Hematopoietic multipotent progenitor cell (in vitro differentiated cells): ENCODE data around the gene TOM1. TPM values are rescaled to one million over a fixed set of nuclear protein-coding genes. Genes with fewer than 3 reads are reported as not detected.

Experiments used
- DNase-seq, 3 donors: peaks; one replicate each; pipeline ENCODE4 v3.0.0-alpha.2; 2011 to 2015; ENCODE audit warnings: low read depth in 2 of 3, low spot score in 2 of 3
- total RNA-seq: library from RNA; depleted of rRNA; stranded (reverse); fragments of >200 nt; gene quantifications from one replicate; pipeline ENCODE4 v1.2.3, GENCODE V29; 2012

TOM1 gene
- total RNA-seq, 1 donor = 53.3 TPM

DNA sequence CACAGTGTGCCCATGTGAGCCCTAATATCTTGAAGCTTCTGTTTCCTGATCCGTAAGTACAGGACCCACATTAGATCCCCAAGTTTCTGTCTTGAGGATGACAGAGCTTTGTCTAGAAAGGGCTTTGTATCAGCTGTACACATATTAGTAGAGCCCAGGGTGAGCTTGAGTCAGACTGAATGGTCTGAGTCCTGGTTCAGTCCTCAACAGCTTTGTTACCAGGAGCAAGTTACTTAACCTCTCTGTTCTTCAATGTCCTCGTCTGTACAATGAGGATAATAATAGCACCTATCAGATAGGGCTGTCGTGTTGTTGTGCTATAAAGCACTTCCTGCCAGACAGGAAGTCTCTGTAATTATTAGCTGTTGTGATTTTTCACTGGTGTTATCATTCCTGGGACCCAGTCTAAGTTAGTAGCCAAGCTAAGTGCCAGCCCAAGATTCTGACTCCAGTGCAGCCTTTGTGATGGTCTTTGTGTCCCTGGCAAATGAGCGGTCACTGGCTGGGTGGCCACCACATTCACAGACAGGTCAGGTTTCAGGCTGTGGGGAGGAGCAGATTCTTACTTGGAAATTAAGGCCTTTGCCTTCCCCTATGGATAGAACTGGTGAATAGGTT, 6.8 kb downstream of the TOM1 start:
- DNase-seq = no peak

DNA sequence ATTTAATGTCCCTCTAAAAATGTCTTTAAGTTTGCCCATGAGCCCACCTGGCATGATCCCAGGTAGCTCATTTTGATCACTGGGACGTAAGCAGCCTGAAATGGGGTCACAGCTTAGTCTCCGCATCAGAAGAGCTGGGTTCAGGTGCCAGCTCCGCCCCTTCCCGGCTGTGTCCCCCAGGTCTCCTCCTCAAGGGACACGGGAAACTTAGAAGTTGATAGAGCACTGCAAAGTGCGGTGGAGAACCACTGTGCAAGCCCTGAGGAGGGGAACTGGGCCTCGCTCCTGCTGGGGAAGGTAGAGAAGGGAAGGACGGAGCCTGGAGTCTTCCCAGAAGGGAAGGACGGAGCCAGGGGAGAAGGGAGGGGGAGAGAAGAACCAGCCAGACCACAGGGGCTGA, 7.7 kb downstream of the TOM1 start:
- no peak for DNase-seq

- DNase-seq = no peak
Measured at GRCh38 chr22:35307892-35308291, 8.2 kb downstream of the TOM1 start.

GRCh38 chr22:35308480-35309021, 8.9 kb downstream of the TOM1 start:
- peak in 2 of 3 donors; percentile 16 to 32 for DNase-seq

GRCh38 chr22:35310556-35311550, 11.2 kb downstream of the TOM1 start:
- DNase-seq = no peak

- DNase-seq = no peak
Measured at GRCh38 chr22:35311551-35311999, 11.9 kb downstream of the TOM1 start.

- peak in 1 of 3 donors; percentile 11 for DNase-seq
Measured at GRCh38 chr22:35312198-35313059, 12.7 kb downstream of the TOM1 start.

GRCh38 chr22:35313311-35314121, 13.8 kb downstream of the TOM1 start:
- DNase-seq = no peak

DNA sequence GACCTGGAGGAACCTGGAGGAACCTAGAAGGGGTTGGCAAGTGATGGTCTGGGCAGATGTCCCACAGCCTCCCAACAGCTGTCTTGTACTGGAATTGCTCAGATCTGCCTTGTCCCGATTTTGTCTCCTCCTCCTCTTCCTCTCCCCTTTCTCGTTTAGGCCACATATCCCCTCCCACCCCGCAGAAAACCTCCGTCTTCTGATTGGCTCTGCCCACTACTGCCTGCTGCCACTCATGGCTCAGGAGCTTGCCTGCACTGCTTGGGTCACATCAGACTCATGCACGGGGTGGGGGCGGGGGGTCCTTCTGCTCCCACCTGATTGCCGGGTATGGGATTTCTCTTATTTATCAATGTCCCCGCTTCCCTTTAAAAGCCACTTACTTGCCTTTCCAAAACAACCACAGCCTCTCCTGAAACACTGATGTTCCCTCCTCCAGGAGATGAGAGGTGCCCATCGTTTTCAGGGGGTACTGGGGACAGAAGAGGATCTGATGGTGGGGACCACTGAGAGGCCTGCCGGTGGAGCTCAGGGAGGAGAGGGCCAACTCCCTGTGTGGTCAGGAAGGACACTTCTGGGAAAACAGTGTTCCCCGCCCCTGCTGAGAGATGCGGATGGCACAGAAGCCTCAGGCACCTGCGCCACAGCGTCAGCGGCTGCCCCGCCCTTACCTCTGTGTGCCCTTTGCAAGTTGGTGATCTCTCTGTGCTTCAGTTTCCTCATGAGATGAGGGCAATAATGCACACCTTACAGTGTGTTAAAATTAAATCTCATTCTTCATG, 14.7 kb downstream of the TOM1 start:
- DNase-seq = no peak

DNA sequence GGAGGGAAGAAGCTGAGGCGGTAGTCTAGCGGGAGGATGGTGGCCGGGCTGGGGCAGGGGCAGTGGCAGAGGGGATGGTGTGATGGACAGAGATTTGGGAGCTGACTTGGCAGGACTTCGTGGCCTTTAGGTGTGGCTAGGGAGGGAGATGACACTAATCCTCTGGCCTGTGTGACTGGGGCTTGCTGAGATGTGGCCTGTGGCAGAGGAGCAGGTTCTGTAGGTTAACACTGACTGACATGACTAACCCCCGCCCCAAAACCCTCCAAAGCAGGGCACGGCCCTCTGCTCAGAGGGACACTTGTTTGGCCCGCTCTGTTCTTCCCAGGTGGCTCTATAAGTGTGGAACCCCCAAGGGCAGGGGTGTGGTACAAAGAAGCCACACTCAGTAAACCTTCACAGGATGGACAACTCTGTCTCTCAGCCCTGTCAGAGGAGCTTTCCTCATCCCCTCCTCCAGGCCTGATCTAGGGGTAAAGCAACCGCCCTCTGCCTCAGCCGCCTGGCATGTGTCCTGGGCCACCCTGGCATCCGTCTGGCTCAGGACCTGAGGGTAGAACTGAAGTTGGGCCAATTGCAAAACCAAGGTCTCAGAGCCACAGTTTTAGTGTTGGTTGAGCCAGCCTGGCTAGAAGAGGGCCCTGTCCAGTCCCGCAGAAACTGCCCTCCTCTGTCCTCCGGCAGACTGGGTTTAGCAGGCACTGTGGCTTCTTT, 15.6 kb downstream of the TOM1 start:
- no peak for DNase-seq

DNA sequence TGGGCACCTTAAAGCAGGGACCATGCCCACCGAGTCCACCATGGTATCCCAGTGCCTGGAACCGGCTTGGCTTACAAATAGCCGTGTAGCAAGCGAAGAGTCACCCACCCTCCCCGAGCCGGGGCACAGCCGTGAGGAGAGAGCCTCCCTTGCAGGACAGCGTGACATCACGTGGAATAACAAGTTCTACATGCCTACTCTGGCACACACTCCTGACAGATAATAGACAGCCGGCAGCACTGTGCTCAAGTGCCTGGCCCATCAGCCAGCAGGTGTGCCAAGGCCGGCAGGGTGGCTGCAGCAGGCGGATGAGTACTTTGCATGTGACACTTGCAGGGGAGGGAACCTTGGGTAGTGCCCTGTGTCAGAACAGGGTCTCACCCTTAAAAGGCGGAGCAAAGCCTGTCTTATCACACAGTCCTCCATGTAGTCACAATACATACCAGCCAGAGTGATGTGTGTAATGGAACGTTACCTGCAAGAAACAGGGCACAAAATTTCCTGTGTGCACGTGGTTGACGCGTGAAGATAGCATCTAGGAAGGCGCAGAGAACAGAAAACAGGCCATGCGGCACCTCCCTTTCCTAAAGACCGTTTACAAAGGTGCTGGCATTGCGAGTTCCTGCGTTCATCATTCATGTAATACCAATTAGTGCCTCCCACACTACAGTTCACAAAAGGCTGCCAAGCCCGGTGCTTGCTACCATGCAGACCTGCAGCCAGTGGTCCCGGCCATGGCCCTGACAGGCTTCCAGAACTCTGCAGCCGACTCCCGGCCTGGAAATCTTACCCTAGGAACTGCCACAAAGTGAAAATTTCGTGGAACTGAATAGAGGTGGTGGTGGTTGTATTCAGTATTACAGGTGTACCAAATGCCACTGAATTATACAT, 16.4 kb downstream of the TOM1 start:
- no peak for DNase-seq

DNA sequence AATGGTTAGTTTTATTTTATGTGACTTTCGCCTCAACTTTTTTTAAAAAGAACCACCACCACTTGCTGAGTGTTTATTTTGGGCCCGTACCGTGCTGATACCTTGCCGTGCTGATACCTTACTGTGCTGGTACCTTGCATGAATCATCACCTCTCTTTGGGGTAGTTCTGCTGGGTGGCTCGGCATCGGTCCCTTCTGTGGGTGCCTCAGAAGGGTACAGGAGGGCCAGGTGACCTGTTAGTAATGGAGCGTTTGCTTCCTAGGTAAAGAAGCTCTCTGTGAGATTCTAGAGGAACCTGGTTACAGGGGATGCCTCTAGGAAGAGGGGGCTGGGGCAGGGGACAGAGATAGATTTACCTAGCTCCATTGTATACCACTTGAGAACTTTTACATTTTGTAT, 17.1 kb downstream of the TOM1 start:
- no peak for DNase-seq

DNA sequence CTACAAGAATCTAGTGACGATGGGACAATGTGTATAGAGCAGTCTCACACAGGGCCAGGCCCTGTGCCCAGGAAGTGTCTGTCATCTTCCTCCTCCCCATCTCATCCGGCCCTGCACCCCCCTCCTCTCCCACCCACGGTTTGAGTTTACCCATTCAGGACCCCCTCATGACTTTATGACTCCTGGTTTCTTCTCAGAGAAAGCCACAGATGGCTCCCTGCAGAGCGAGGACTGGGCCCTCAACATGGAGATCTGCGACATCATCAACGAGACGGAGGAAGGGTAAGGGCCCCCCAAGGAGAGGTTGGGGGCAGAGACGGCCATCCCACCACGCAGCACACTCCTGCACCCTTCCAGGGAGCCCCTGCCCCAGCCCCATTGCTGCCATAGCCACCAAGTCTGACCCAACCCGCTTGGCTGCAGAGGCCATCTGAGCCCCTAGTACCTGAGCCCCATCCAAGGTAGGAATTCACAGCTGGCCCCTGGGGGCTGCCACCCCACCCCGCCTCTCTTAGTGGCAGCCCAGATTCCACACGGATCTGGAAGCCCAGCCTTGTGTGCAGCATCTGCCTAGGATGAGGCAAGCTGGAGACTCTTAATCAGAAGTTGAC, 18.1 kb downstream of the TOM1 start:
- DNase-seq = no peak

DNA sequence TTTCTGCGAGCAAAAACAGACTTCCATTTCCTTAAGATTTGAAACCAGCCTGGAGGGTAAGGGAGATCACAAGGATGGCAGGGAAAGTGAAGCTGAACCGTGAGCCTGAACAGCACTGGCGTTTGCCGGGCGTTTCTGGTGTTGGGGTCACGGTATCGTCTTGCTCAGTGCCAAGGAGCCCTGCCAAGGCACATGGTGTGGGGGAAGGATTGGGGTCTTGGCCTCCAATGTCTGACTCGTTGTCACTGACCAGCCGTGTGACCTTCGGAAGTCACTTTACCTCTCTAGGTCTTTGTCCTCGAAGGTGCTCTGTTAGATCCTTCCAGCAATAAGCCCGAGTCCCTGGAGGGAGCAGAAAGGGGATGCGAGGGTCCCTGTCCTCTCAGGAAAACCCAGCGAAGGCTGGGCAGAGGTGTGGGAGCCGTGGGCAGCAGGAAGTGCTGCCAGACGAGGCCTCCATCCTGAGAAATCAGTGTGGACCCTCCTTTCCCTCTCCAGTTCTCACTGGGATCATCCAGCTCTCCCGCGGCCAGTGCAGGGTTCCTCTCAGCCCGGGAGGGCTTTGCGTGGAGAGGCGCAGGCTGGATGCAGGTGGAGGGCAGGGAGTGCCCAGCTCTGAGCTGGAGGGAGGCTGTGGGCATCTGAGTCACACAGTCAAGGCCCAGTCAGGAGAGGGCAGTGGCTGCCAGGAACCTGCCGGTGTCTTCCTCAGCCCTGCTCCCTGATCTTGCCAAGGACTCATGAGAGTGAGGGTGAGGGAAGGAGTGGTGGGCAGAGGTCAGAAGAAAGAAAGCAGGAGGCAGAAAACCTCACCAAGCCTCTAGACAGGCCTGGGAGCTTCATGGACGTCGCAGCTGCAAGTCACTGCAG, 18.9 kb downstream of the TOM1 start:
- no peak for DNase-seq

GRCh38 chr22:35319244-35319985, 19.7 kb downstream of the TOM1 start:
- DNase-seq = no peak
